K562 (cell line): Measurements from ENCODE around the gene MGAT4D. TPM values are rescaled to one million over a fixed set of nuclear protein-coding genes. Genes with fewer than 3 reads are reported as not detected.

ENCODE experiments used
- BMI1 ChIP-seq: fragments of 150-350 bp; IDR thresholded peaks from 2 replicates; pipeline ENCODE4 v1.6.1; 2014; ENCODE audit warnings: low read length
- FOXK2 ChIP-seq, 2 experiments: fragments of 450-650 bp; IDR thresholded peaks in 1 of 2; conservative IDR thresholded peaks in 1 of 2; 2 replicates each; pipeline ENCODE4 v1.6.1; 2016; ENCODE audit warnings: low read depth in 2 of 2, mild to moderate bottlenecking in 1 of 2
- GABPB1 ChIP-seq: sonication (generic); formaldehyde crosslinking; IDR thresholded peaks from 2 replicates; pipeline ENCODE4 v1.8.0; 2022; ENCODE audit warnings: mild to moderate bottlenecking, missing genetic modification reagents
- LCOR ChIP-seq: sonication (generic); formaldehyde crosslinking; IDR thresholded peaks from 2 replicates; pipeline ENCODE4 v1.8.0; 2022; ENCODE audit warnings: mild to moderate bottlenecking, missing genetic modification reagents
- PURB ChIP-seq: sonication (generic); formaldehyde crosslinking; IDR thresholded peaks from 2 replicates; pipeline ENCODE4 v1.9.0; 2021; ENCODE audit warnings: low read depth, mild to moderate bottlenecking, missing genetic modification reagents
- SLC30A9 ChIP-seq: fragments of 250-450 bp; sonication (Bioruptor Pico); IDR thresholded peaks from 2 replicates; pipeline ENCODE4 v1.8.0; 2022; ENCODE audit warnings: mild to moderate bottlenecking, moderate library complexity
- SMARCA4 ChIP-seq: fragments of 450-650 bp; IDR thresholded peaks from 2 replicates; pipeline ENCODE4 v1.6.1; 2016
- SRSF1 ChIP-seq: fragments of 200-400 bp; formaldehyde crosslinking; IDR thresholded peaks from 2 replicates; pipeline ENCODE4 v1.6.1; 2017; ENCODE audit warnings: mild to moderate bottlenecking, low read depth, low read length, moderate library complexity
- TOE1 ChIP-seq, 2 experiments: fragments of 450-650 bp in 1 of 2; sonication (generic) in 1 of 2; formaldehyde crosslinking in 1 of 2; IDR thresholded peaks; 2 replicates each; pipeline versions ENCODE4 v1.7.1 to v1.8.0; 2016 to 2022; ENCODE audit warnings: borderline replicate concordance in 2 of 2, mild to moderate bottlenecking in 2 of 2, antibody characterized with exemption in 1 of 2, inconsistent platforms in 1 of 2, low read depth in 1 of 2, missing genetic modification reagents in 1 of 2, moderate library complexity in 1 of 2
- ZNF232 ChIP-seq: sonication (generic); formaldehyde crosslinking; IDR thresholded peaks from 2 replicates; pipeline ENCODE4 v1.8.0; 2022; ENCODE audit warnings: mild to moderate bottlenecking, missing genetic modification reagents
- ZNF41 ChIP-seq: fragments of 250-450 bp; sonication (Bioruptor Pico); conservative IDR thresholded peaks from 2 replicates; pipeline ENCODE4 v1.4.0; 2020; ENCODE audit warnings: mild to moderate bottlenecking
- polyA plus RNA-seq, 8 experiments: library from polyadenylated mRNA; depleted of rRNA in 4 of 8; stranded (reverse) in 5 of 8; unstranded in 3 of 8; fragments of >200 nt; fragmentation: Nextera tagmentation in 2 of 8; fragmentation: Illumina TruSeq in 1 of 8; extraction: Ambion mirVana in 2 of 8; extraction: Trizol in 1 of 8; gene quantifications; 2 replicates each; pipeline versions ENCODE4 v1.2.1 to v1.2.3, GENCODE V29; 2011 to 2014; ENCODE audit warnings: inconsistent platforms in 1 of 8, missing spikeins in 1 of 8
- total RNA-seq, 7 experiments: library from RNA; depleted of rRNA in 6 of 7; stranded (reverse); fragments of >200 nt in 6 of 7; fragmentation: Illumina TruSeq in 2 of 7; extraction: Trizol in 2 of 7; gene quantifications; 2 replicates each; pipeline versions ENCODE4 v1.2.1 to v1.2.3, GENCODE V29; 2011 to 2021; ENCODE audit warnings: low replicate concordance in 1 of 7
- TF ChIP-seq, protein P1 (sequence below): sonication (generic); formaldehyde crosslinking; IDR thresholded peaks from 2 replicates; pipeline ENCODE4 v1.8.0; 2023; ENCODE audit warnings: mild to moderate bottlenecking, missing genetic modification reagents
- TF ChIP-seq, protein P2 (sequence below): fragments of 450-650 bp; IDR thresholded peaks from 2 replicates; pipeline ENCODE4 v1.6.1; 2014; ENCODE audit warnings: low read depth, mild to moderate bottlenecking, moderate library complexity, borderline replicate concordance
- TF ChIP-seq, protein P3 (sequence below), 3 experiments: fragments of 200-800 bp in 1 of 3; fragments of 250-450 bp in 1 of 3; fragments of 450-650 bp in 1 of 3; sonication (Bioruptor Pico) in 1 of 3; sonication (Bioruptor generic) in 1 of 3; formaldehyde crosslinking in 1 of 3; IDR thresholded peaks; 2 replicates each; pipeline versions ENCODE4 v1.6.1 to v1.8.0; 2016 to 2022; ENCODE audit warnings: mild to moderate bottlenecking in 2 of 3, missing genetic modification characterization in 2 of 3, missing compliant biosample characterization in 1 of 3, moderate library complexity in 1 of 3
- TF ChIP-seq, protein P4 (sequence below): sonication (generic); formaldehyde crosslinking; IDR thresholded peaks from 2 replicates; pipeline ENCODE4 v1.9.0; 2022; ENCODE audit warnings: mild to moderate bottlenecking, missing genetic modification reagents
- TF ChIP-seq, protein P5 (sequence below), 2 experiments: fragments of 250-450 bp in 1 of 2; fragments of 450-650 bp in 1 of 2; sonication (Bioruptor Pico) in 1 of 2; IDR thresholded peaks; 2 replicates each; pipeline versions ENCODE4 v1.6.1 to v1.8.0; 2016 to 2021; ENCODE audit warnings: mild to moderate bottlenecking in 2 of 2, moderate library complexity in 2 of 2, missing compliant biosample characterization in 1 of 2, missing genetic modification characterization in 1 of 2

The MGAT4D gene
- total and polyA plus RNA-seq, 9 of the 15 experiments (the other 6 are each of a cell fraction or from before 2014, with no cell fraction given): not detected

DNA sequence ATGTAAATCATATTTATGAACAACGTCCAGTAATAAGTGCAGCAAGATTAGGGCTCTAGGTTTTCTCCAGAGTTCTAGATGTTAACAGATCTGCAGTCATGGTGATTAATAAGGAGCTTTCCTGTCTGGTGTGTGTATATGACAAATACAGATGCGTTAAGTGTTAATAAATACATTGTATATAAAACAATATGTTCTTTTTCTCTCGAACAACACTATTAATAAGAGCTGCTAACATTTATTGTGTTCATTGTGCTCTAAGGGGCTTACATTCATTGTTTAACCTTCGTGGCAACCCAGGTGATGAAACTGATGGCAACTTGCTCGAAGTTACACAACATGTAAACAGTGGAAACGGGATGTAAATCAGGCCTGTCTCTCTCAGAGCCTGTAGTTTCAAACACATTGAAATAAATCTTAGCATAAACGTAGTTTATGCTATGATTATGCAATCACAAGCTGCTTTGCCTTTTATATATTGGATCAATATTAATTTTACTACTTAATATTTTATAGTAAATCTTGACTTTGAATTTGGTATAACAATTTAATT is 70.1 kb downstream of the MGAT4D start (continued):
- TF ChIP-seq, protein P1, sequence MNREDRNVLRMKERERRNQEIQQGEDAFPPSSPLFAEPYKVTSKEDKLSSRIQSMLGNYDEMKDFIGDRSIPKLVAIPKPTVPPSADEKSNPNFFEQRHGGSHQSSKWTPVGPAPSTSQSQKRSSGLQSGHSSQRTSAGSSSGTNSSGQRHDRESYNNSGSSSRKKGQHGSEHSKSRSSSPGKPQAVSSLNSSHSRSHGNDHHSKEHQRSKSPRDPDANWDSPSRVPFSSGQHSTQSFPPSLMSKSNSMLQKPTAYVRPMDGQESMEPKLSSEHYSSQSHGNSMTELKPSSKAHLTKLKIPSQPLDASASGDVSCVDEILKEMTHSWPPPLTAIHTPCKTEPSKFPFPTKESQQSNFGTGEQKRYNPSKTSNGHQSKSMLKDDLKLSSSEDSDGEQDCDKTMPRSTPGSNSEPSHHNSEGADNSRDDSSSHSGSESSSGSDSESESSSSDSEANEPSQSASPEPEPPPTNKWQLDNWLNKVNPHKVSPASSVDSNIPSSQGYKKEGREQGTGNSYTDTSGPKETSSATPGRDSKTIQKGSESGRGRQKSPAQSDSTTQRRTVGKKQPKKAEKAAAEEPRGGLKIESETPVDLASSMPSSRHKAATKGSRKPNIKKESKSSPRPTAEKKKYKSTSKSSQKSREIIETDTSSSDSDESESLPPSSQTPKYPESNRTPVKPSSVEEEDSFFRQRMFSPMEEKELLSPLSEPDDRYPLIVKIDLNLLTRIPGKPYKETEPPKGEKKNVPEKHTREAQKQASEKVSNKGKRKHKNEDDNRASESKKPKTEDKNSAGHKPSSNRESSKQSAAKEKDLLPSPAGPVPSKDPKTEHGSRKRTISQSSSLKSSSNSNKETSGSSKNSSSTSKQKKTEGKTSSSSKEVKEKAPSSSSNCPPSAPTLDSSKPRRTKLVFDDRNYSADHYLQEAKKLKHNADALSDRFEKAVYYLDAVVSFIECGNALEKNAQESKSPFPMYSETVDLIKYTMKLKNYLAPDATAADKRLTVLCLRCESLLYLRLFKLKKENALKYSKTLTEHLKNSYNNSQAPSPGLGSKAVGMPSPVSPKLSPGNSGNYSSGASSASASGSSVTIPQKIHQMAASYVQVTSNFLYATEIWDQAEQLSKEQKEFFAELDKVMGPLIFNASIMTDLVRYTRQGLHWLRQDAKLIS (CRISPR knock-in tag): no peak
- no peak for TF ChIP-seq ZNF232 (CRISPR knock-in tag)
- no peak for TF ChIP-seq GABPB1 (CRISPR knock-in tag)
- TF ChIP-seq FOXK2 (conservative IDR thresholded peaks at IDR 0.05 in 1 of 2, IDR thresholded peaks at IDR 0.05 in 1 of 2; ENCODE audit: low read depth in 2 of 2): 0 out of 4 replicates have a peak, but pooled peaks of 1 of the 2 experiments have one; percentile 17
- TF ChIP-seq ZNF41 (CRISPR knock-in tag): no peak
- TF ChIP-seq, protein P2, sequence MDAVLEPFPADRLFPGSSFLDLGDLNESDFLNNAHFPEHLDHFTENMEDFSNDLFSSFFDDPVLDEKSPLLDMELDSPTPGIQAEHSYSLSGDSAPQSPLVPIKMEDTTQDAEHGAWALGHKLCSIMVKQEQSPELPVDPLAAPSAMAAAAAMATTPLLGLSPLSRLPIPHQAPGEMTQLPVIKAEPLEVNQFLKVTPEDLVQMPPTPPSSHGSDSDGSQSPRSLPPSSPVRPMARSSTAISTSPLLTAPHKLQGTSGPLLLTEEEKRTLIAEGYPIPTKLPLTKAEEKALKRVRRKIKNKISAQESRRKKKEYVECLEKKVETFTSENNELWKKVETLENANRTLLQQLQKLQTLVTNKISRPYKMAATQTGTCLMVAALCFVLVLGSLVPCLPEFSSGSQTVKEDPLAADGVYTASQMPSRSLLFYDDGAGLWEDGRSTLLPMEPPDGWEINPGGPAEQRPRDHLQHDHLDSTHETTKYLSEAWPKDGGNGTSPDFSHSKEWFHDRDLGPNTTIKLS: peak; percentile 88
- TF ChIP-seq, protein P3, sequence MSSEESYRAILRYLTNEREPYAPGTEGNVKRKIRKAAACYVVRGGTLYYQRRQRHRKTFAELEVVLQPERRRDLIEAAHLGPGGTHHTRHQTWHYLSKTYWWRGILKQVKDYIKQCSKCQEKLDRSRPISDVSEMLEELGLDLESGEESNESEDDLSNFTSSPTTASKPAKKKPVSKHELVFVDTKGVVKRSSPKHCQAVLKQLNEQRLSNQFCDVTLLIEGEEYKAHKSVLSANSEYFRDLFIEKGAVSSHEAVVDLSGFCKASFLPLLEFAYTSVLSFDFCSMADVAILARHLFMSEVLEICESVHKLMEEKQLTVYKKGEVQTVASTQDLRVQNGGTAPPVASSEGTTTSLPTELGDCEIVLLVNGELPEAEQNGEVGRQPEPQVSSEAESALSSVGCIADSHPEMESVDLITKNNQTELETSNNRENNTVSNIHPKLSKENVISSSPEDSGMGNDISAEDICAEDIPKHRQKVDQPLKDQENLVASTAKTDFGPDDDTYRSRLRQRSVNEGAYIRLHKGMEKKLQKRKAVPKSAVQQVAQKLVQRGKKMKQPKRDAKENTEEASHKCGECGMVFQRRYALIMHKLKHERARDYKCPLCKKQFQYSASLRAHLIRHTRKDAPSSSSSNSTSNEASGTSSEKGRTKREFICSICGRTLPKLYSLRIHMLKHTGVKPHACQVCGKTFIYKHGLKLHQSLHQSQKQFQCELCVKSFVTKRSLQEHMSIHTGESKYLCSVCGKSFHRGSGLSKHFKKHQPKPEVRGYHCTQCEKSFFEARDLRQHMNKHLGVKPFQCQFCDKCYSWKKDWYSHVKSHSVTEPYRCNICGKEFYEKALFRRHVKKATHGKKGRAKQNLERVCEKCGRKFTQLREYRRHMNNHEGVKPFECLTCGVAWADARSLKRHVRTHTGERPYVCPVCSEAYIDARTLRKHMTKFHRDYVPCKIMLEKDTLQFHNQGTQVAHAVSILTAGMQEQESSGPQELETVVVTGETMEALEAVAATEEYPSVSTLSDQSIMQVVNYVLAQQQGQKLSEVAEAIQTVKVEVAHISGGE (CRISPR knock-in tag; IDR thresholded peaks at IDR 0.05): no peak
- TF ChIP-seq, protein P4, sequence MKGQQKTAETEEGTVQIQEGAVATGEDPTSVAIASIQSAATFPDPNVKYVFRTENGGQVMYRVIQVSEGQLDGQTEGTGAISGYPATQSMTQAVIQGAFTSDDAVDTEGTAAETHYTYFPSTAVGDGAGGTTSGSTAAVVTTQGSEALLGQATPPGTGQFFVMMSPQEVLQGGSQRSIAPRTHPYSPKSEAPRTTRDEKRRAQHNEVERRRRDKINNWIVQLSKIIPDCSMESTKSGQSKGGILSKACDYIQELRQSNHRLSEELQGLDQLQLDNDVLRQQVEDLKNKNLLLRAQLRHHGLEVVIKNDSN (CRISPR knock-in tag): no peak
- no peak for TF ChIP-seq BMI1
- no peak for TF ChIP-seq TOE1 (IDR thresholded peaks at IDR 0.05; ENCODE audit: borderline replicate concordance)
- no peak for TF ChIP-seq TOE1 (CRISPR knock-in tag; IDR thresholded peaks at IDR 0.05; ENCODE audit: borderline replicate concordance, low read depth)
- TF ChIP-seq PURB: no peak
- TF ChIP-seq LCOR (CRISPR knock-in tag): no peak
- TF ChIP-seq, protein P5, sequence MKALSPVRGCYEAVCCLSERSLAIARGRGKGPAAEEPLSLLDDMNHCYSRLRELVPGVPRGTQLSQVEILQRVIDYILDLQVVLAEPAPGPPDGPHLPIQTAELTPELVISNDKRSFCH (CRISPR knock-in tag; IDR thresholded peaks at IDR 0.05): no peak
- TF ChIP-seq, protein P5 (tag; IDR thresholded peaks at IDR 0.05): no peak
- no peak for TF ChIP-seq SRSF1
- TF ChIP-seq SLC30A9 (CRISPR knock-in tag): no peak
- 0 out of 2 replicates have a peak, but pooled peaks have one; percentile 20 for TF ChIP-seq SMARCA4
